SK-N-SH (cell line): ENCODE data around the gene KLK5. TPM values are rescaled to one million over a fixed set of nuclear protein-coding genes. Genes with fewer than 3 reads are reported as not detected.

Experiments used
- CTCF ChIA-PET: fragments of 300-600, 350-600 bp; formaldehyde crosslinking; extraction: SDS; loops from one replicate; lab custom pipeline; 2021; lab: Yijun Ruan, JAX
- POLR2A ChIA-PET: fragments of 350-600 bp; sonication (Branson Sonifier 250); formaldehyde crosslinking; extraction: SDS; loops from one replicate; lab custom pipeline; 2020; ENCODE audit warnings: antibody characterized with exemption, inconsistent platforms; lab: Yijun Ruan, JAX
- DNase-seq: peaks from one replicate; pipeline ENCODE4 v3.0.0; 2012
- H2AFZ ChIP-seq: fragments of 200-600 bp; sonication (generic); 2 replicates; pipeline ENCODE4 v1.8.1; 2016; ENCODE audit warnings: antibody characterized with exemption, mild to moderate bottlenecking, low read depth
- H3F3A ChIP-seq: fragments of 200-600 bp; sonication (generic); replicated peaks from 2 replicates; pipeline ENCODE3; 2016; ENCODE audit warnings: antibody characterized with exemption, mild to moderate bottlenecking; ENCODE audit not compliant: insufficient read depth
- H3K27ac ChIP-seq, 2 experiments: fragments of 200-500 bp in 1 of 2; fragments of 200-600 bp in 1 of 2; sonication (Bioruptor generic) in 1 of 2; sonication (generic), shearing (Covaris generic) in 1 of 2; 2 replicates each; pipeline versions ENCODE4 v1.5.1 to v1.6.1; 2014 to 2016; ENCODE audit warnings: low read depth in 2 of 2, inconsistent platforms in 1 of 2, low read length in 1 of 2, mild to moderate bottlenecking in 1 of 2, mixed read lengths in 1 of 2
- H3K27me3 ChIP-seq: fragments of 200-600 bp; sonication (generic), shearing (Covaris generic); 2 replicates; pipeline ENCODE4 v1.6.1; 2016; ENCODE audit warnings: mixed run types; ENCODE audit not compliant: insufficient read depth
- H3K36me3 ChIP-seq, 2 experiments: fragments of 200-500 bp in 1 of 2; fragments of 200-600 bp in 1 of 2; sonication (Bioruptor generic) in 1 of 2; sonication (generic) in 1 of 2; replicated peaks in 1 of 2; 2 replicates each; pipeline versions ENCODE3 to v1.5.1; 2014 to 2016; ENCODE audit warnings: low read length in 1 of 2, mild to moderate bottlenecking in 1 of 2; ENCODE audit not compliant: insufficient read depth in 2 of 2, control insufficient read depth in 1 of 2
- H3K4me1 ChIP-seq, 2 experiments: fragments of 200-500 bp in 1 of 2; fragments of 200-600 bp in 1 of 2; sonication (Bioruptor generic) in 1 of 2; sonication (generic), shearing (Covaris generic) in 1 of 2; 2 replicates each; pipeline versions ENCODE4 v1.5.1 to v1.6.1; 2014 to 2016; ENCODE audit warnings: low read depth in 1 of 2, low read length in 1 of 2, mixed run types in 1 of 2; ENCODE audit not compliant: insufficient read depth in 2 of 2, control insufficient read depth in 1 of 2
- H3K4me2 ChIP-seq: fragments of 200-600 bp; sonication (generic), shearing (Covaris generic); 2 replicates; pipeline ENCODE4 v1.6.1; 2017; ENCODE audit warnings: mixed run types
- H3K4me3 ChIP-seq, 2 experiments: fragments of 200-500 bp in 1 of 2; fragments of 200-600 bp in 1 of 2; sonication (Bioruptor generic) in 1 of 2; sonication (generic), shearing (Covaris generic) in 1 of 2; 2 replicates each; pipeline versions ENCODE4 v1.5.1 to v1.8.1; 2014 to 2016; ENCODE audit warnings: low read depth in 2 of 2, inconsistent platforms in 1 of 2, low read length in 1 of 2, mild to moderate bottlenecking in 1 of 2, mixed read lengths in 1 of 2, moderate library complexity in 1 of 2
- H3K79me2 ChIP-seq: fragments of 200-600 bp; sonication (generic); 2 replicates; pipeline ENCODE4 v1.8.1; 2017; ENCODE audit warnings: mild to moderate bottlenecking; ENCODE audit not compliant: insufficient read depth
- H3K9ac ChIP-seq: fragments of 200-600 bp; sonication (generic); 2 replicates; pipeline ENCODE4 v1.6.1; 2017; ENCODE audit warnings: mixed run types
- H3K9me2 ChIP-seq: fragments of 200-600 bp; sonication (generic); 2 replicates; pipeline ENCODE4 v1.6.1; 2017; ENCODE audit warnings: mixed run types
- H3K9me3 ChIP-seq: fragments of 200-600 bp; sonication (generic); 2 replicates; pipeline ENCODE4 v1.6.1; 2017; ENCODE audit warnings: mixed run types, mild to moderate bottlenecking, moderate library complexity
- H4K20me1 ChIP-seq: fragments of 200-600 bp; sonication (generic); 2 replicates; pipeline ENCODE4 v1.6.1; 2017; ENCODE audit warnings: mild to moderate bottlenecking, mixed run types; ENCODE audit not compliant: insufficient read depth
- CHD2 ChIP-seq: fragments of 150-350 bp; IDR thresholded peaks from 2 replicates; pipeline ENCODE4 v1.6.1; 2018; ENCODE audit warnings: low read length; ENCODE audit not compliant: partially characterized antibody
- CTCF ChIP-seq: fragments of 200-600 bp; sonication (generic); IDR thresholded peaks from 2 replicates; pipeline ENCODE4 v1.6.1; 2017; ENCODE audit warnings: antibody characterized with exemption, mild to moderate bottlenecking, moderate library complexity
- EP300 ChIP-seq, 2 experiments: IDR thresholded peaks; 2 replicates each; pipeline versions ENCODE4 v1.4.0 to v1.6.1; 2012; ENCODE audit warnings: borderline replicate concordance in 1 of 2, low read depth in 1 of 2, low read length in 1 of 2
- EZH2phosphoT487 ChIP-seq: fragments of 200-600 bp; sonication (generic); IDR thresholded peaks from 2 replicates; pipeline ENCODE4 v1.6.1; 2017; ENCODE audit warnings: low read depth, mixed run types, mild to moderate bottlenecking, antibody characterized with exemption, moderate library complexity, borderline replicate concordance
- FOXM1 ChIP-seq: IDR thresholded peaks from 2 replicates; pipeline ENCODE4 v1.4.0; 2012; ENCODE audit warnings: low read depth, mild to moderate bottlenecking
- IRF3 ChIP-seq: fragments of 150-350 bp; IDR thresholded peaks from 2 replicates; pipeline ENCODE4 v1.6.1; 2016; ENCODE audit warnings: mild to moderate bottlenecking, low read depth, low read length
- JUND ChIP-seq: IDR thresholded peaks from 2 replicates; pipeline ENCODE4 v1.4.0; 2012
- MXI1 ChIP-seq: IDR thresholded peaks from 2 replicates; pipeline ENCODE4 v1.6.1; 2012; ENCODE audit warnings: mild to moderate bottlenecking, low read depth, low read length, improper control_type of control experiment
- NRF1 ChIP-seq: IDR thresholded peaks from 2 replicates; pipeline ENCODE4 v1.6.1; 2012; ENCODE audit warnings: low read depth, mild to moderate bottlenecking, low read length
- PBX3 ChIP-seq: IDR thresholded peaks from 2 replicates; pipeline ENCODE4; 2012
- POLR2AphosphoS5 ChIP-seq: IDR thresholded peaks from 2 replicates; pipeline ENCODE4 v1.6.1; 2012; ENCODE audit warnings: low read depth, low read length
- RAD21 ChIP-seq: IDR thresholded peaks from 2 replicates; pipeline ENCODE4 v1.6.1; 2012; ENCODE audit warnings: mild to moderate bottlenecking, low read length
- RCOR1 ChIP-seq: fragments of 150-350 bp; IDR thresholded peaks from 2 replicates; pipeline ENCODE4 v1.6.1; 2017; ENCODE audit warnings: antibody characterized with exemption, low read length
- SIN3A ChIP-seq: IDR thresholded peaks from 2 replicates; pipeline ENCODE4 v1.6.1; 2012; ENCODE audit warnings: low read depth, mild to moderate bottlenecking, low read length, moderate library complexity, borderline replicate concordance
- TCF12 ChIP-seq: IDR thresholded peaks from 2 replicates; pipeline ENCODE4 v1.4.0; 2012
- TEAD4 ChIP-seq: IDR thresholded peaks from 2 replicates; pipeline ENCODE4 v1.4.0; 2012; ENCODE audit warnings: mild to moderate bottlenecking, borderline replicate concordance; ENCODE audit not compliant: insufficient read depth
- USF1 ChIP-seq: IDR thresholded peaks from 2 replicates; pipeline ENCODE4 v1.4.0; 2012; ENCODE audit warnings: low read depth, borderline replicate concordance
- USF2 ChIP-seq: fragments of 150-350 bp; IDR thresholded peaks from 2 replicates; pipeline ENCODE4 v1.6.1; 2017; ENCODE audit warnings: antibody characterized with exemption, low read length, low read depth, borderline replicate concordance
- WGBS: methylation state at CpG from one replicate; pipeline ENCODE4 v1.1.6; 2017; ENCODE audit warnings: low lambda C conversion rate; 5-methylcytosine and 5-hydroxymethylcytosine counted together
- polyA plus RNA-seq, 3 experiments: library from polyadenylated mRNA; depleted of rRNA; stranded (reverse); fragments of >200 nt; gene quantifications; 2 replicates each; pipeline ENCODE4 v1.2.3, GENCODE V29; 2012

Gene KLK5
- polyA plus RNA-seq, 1 of the 3 experiments (the other 2 are of a cell fraction) = not detected

- TF ChIP-seq PBX3 (no peak), USF1 (no peak), RAD21 (no peak), FOXM1 (no peak), SIN3A (no peak), IRF3 (no peak), TEAD4 (no peak), CHD2 (no peak), POLR2AphosphoS5 (no peak), MXI1 (no peak), TCF12 (no peak), NRF1 (no peak), CTCF (no peak), RCOR1 (no peak), USF2 (no peak), EZH2phosphoT487 (no peak), JUND (no peak), EP300 (IDR thresholded peaks at IDR 0.05; ENCODE audit: borderline replicate concordance in 1 of 2, low read depth in 1 of 2, low read length in 1 of 2) (no peak)
- TF ChIP-seq, all 33 proteins: peak for 0
- H3K9me3 ChIP-seq = no peaks in the 10 kb centered on the region
- no peaks in the 10 kb centered on the region for H3K9me2 ChIP-seq
- no peak for DNase-seq
- no peak overlapping the region for H2AFZ ChIP-seq
- H3K79me2 ChIP-seq = no peaks in the 10 kb centered on the region
- H3K27me3 ChIP-seq = peaks cover 53% of the 10 kb centered on the region; the same call in 1 of the 2 replicates
- ChIA-PET CTCF (interaction anchor here (2.2 kb wide), 1 partner anchor 93 kb away, joined by 6 read pairs; no protein-coding TSS in a partner anchor), POLR2A (no interaction called here)
- H3K4me3 ChIP-seq = no peak overlapping the region
- no peak overlapping the region for H3K27ac ChIP-seq
- no peak overlapping the region for H3K4me2 ChIP-seq
- 6% methylated on average over 6 of the region's 6 CpGs for WGBS
- no peaks in the 10 kb centered on the region for H3F3A ChIP-seq
- H3K9ac ChIP-seq = no peak overlapping the region
- H3K4me1 ChIP-seq = no peaks in the 10 kb centered on the region; a peak in 1 of 4 replicates
- H4K20me1 ChIP-seq = no peaks in the 10 kb centered on the region
- no peaks in the 10 kb centered on the region for H3K36me3 ChIP-seq
Measured at GRCh38 chr19:50924586-50924985, 28.3 kb downstream of the KLK5 start.
